Muscle layer of duodenum (tissue), 2 donors: ENCODE measurements around the gene CTNNBL1.
"Not testable (repeated sequence)": the region's sequence is repeated elsewhere in the genome, so short reads cannot be mapped to it uniquely, and the experiment has no call there.

Experiments used
- H3K27ac ChIP-seq: one replicate; pipeline ENCODE4 v1.7.0; 2013; ENCODE audit warnings: mild to moderate bottlenecking, low read length
- H3K27me3 ChIP-seq: one replicate; pipeline ENCODE4 v1.7.0; 2013; ENCODE audit warnings: low read depth, mild to moderate bottlenecking, control low read depth, low read length
- H3K36me3 ChIP-seq, 2 donors: one replicate each; pipeline ENCODE4 v1.7.0; 2013; ENCODE audit warnings: low read length in 2 of 2, control low read depth in 1 of 2, mild to moderate bottlenecking in 1 of 2; ENCODE audit not compliant: insufficient read depth in 2 of 2, control insufficient read depth in 1 of 2
- H3K4me1 ChIP-seq, 2 donors: one replicate each; pipeline ENCODE4 v1.7.0; 2013; ENCODE audit warnings: low read length in 2 of 2, mild to moderate bottlenecking in 2 of 2, control low read depth in 1 of 2, moderate library complexity in 1 of 2; ENCODE audit not compliant: insufficient read depth in 2 of 2, control insufficient read depth in 1 of 2
- H3K4me3 ChIP-seq, 2 donors: one replicate each; pipeline ENCODE4 v1.7.0; 2013; ENCODE audit warnings: low read length in 2 of 2, low read depth in 1 of 2, mild to moderate bottlenecking in 1 of 2
- H3K9me3 ChIP-seq, 2 donors: one replicate each; pipeline ENCODE4 v1.7.0; 2013; ENCODE audit warnings: low read length in 2 of 2, control low read depth in 1 of 2, mild to moderate bottlenecking in 1 of 2; ENCODE audit not compliant: control insufficient read depth in 1 of 2
- donor health status: healthy.

CTNNBL1 gene

DNA sequence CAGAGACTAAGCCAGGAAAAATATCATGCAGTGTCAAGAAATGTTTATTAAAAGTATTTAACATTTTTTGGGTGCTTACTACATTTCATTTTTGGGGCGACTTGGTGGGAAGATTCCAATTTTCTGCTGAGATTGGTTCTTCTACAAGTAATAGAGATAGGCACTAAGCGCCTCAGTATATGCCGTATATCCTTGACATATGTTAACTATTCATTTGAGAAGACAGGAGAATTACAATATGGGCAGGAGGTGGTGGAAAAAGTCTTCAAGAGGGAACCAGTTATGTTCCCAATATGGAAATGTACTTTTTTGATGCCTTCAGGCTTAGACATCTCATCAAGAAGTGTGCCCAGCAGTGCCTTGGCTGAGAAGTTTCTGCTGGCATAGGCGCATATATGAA is 6.5 kb downstream of the CTNNBL1 start:
- Histone ChIP-seq H3K27ac (no peak overlapping the region), H3K4me1 (peaks cover 5 to 16% of the 10 kb centered on the region in 2 donors)

DNA sequence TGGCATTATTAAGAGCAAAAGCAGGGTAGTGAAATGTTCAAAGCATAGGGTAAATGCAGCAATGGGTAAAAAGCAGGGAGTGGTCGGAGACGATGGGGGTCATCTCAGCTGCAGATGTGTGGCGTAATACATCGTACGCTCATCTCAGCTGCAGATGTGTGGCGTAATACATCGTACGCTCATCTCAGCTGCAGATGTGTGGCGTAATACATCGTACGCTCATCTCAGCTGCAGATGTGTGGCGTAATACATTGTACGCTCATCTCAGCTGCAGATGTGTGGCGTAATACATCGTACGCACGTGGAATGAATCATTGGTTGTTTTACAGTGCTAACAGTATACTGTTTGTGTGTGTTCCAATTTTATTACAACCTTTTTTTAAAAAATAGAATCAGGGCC is 7.8 kb downstream of the CTNNBL1 start:
- not testable (repeated sequence) for H3K27me3 ChIP-seq, H3K36me3 ChIP-seq, H3K4me3 ChIP-seq, H3K27ac ChIP-seq, H3K9me3 ChIP-seq
- H3K4me1 ChIP-seq: peaks cover 0 to 11% of the 10 kb centered on the region in 2 donors

More for the DNA sequence above, 6.5 kb downstream of the CTNNBL1 start:
- Histone ChIP-seq H3K4me3 (no peak overlapping the region), H3K36me3 (no peaks in the 10 kb centered on the region), H3K27me3 (no peaks in the 10 kb centered on the region), H3K9me3 (no peaks in the 10 kb centered on the region)

DNA sequence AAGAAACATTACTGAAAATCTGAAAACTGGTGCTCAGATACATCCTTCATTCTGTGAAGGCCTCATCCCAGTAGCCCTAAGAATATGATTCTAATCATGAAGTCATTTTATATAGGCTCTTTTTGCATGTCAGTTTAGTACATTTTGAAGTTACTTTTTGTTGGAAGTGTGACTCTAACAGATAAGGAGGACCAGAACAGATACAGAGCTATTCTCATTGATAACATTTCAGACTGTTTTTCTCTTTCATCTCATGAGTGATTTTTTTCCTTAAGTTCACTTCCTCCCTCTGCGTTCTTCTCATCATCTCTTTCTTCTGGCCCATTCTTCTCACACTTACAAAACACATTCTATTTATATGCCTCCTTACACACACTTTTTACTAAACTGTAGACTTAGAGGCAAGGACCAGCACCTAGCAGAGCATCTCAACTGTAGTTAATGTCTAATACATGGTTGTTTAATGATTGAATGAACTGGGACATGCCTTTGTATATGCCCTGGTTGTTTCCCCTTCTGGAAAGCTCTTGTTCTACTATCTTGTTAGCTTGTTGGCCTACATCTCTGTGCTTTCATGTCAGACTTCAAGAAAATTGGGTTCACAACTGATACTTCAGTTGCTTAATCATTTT is 8.7 kb downstream of the CTNNBL1 start:
- H3K4me3 ChIP-seq: no peak overlapping the region
- H3K9me3 ChIP-seq: peaks cover 0 to 4% of the 10 kb centered on the region in 2 donors
- H3K36me3 ChIP-seq: no peaks in the 10 kb centered on the region
- no peak overlapping the region for H3K27ac ChIP-seq
- peaks cover 0 to 11% of the 10 kb centered on the region in 2 donors for H3K4me1 ChIP-seq
- no peaks in the 10 kb centered on the region for H3K27me3 ChIP-seq

DNA sequence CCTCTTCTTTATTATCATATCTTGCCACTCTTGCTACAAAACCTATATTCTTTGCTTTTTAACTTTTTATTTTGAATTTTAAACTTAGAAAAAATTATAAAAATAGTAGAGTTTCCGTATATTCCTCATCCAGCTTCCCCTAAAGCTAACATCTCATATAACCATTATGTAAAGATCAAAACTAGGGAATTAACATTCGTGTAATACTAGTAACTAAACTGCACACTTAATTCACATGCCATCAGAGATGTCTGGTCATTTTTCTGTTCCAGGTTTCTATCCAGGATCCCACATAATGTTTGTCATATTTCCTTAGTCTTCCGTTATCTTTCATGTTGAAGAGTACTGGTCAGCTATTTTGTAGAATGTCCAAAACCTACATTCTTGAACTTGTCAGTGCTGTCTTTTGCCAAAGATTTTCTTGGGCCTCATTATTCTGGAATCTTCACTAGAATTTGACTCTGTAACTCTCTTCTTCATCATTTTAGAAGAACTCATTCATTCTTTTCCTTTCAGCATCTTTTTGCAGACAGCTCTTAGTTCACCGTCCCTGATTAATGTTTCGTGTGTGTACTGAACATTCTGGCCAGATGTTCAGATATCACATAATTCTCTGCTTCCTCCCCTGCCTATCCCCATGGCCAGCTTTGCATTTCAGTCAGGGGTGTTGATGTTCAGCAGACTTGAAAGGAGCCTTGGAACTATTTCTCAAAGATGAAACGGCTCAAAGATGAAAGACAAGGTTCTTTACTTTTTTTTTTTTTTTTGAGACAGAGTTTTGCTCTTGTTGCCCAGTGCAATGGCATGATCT is 9.4 kb downstream of the CTNNBL1 start:
- Histone ChIP-seq H3K4me1 (peaks cover 0 to 11% of the 10 kb centered on the region in 2 donors), H3K27ac (no peak overlapping the region), H3K4me3 (no peak overlapping the region), H3K36me3 (no peaks in the 10 kb centered on the region), H3K27me3 (no peaks in the 10 kb centered on the region), H3K9me3 (peaks cover 0 to 4% of the 10 kb centered on the region in 2 donors)

DNA sequence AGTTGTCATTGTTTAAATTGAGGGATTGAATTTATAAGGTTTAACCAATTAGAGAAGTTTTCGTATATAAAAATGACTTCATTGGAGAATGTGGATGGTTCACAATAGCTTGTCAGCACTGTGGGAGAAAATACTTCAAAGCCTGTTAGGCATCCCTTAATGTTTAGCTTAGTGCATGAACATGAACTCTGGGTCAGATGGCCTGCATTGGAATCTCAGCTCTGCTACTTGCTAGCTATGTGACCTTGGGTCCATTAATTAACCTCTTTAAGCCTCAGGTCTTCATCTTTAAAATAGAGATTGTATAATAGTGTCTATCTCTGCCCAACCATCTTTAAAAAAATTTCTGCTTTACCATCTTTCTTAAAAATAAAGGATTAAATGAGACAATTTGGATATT is 11.1 kb downstream of the CTNNBL1 start:
- Histone ChIP-seq H3K27me3 (no peaks in the 10 kb centered on the region), H3K4me3 (no peak overlapping the region), H3K36me3 (no peaks in the 10 kb centered on the region), H3K9me3 (peaks cover 0 to 4% of the 10 kb centered on the region in 2 donors), H3K27ac (no peak overlapping the region), H3K4me1 (no peaks in the 10 kb centered on the region)

DNA sequence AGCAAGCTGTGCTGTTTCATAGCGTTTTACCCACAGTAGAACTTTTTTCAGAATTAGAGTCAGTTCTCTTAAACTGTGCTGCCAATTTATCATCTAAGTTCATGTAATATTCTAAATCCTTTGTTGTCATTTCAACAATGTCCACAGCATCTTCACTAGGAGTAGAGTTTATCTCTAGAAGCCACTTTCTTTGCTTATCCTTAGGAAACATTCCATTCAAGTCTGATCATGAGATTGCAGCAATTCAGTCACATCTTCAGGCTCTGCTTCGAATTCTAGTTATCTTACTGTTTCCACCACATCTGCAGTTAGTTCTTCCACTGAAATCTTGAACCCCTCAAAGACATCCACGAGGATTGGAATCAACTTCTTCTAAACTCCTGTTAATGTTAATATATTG is 12.5 kb downstream of the CTNNBL1 start:
- peaks cover 0 to 4% of the 10 kb centered on the region in 2 donors for H3K4me1 ChIP-seq
- no peak overlapping the region for H3K27ac ChIP-seq
- no peaks in the 10 kb centered on the region for H3K36me3 ChIP-seq
- no peak overlapping the region for H3K4me3 ChIP-seq
- peaks cover 0 to 4% of the 10 kb centered on the region in 2 donors for H3K9me3 ChIP-seq
- no peaks in the 10 kb centered on the region for H3K27me3 ChIP-seq

DNA sequence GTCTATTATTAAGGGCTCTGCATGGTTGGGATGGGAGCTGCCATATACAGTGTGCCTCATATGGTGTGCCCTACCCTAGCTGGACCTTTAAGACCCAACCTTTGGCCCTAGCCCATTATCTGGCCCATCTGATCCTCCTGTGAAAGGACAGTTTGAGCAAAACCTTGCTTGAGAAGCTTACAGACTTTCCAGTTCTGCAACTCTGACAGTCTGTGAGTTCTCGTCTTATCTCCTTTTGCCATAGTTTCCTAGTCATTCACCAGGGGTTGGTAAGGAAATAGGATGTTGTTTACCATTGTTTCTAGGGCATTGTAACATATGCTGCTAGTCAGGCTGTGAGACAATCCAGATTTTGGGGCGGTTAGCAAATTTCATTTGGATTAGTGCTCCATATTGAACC is 17.2 kb downstream of the CTNNBL1 start:
- Histone ChIP-seq H3K4me3 (no peak overlapping the region), H3K4me1 (peaks cover 5 to 13% of the 10 kb centered on the region in 2 donors), H3K27me3 (no peaks in the 10 kb centered on the region), H3K27ac (no peak overlapping the region), H3K36me3 (no peaks in the 10 kb centered on the region), H3K9me3 (peaks cover 0 to 4% of the 10 kb centered on the region in 2 donors)

DNA sequence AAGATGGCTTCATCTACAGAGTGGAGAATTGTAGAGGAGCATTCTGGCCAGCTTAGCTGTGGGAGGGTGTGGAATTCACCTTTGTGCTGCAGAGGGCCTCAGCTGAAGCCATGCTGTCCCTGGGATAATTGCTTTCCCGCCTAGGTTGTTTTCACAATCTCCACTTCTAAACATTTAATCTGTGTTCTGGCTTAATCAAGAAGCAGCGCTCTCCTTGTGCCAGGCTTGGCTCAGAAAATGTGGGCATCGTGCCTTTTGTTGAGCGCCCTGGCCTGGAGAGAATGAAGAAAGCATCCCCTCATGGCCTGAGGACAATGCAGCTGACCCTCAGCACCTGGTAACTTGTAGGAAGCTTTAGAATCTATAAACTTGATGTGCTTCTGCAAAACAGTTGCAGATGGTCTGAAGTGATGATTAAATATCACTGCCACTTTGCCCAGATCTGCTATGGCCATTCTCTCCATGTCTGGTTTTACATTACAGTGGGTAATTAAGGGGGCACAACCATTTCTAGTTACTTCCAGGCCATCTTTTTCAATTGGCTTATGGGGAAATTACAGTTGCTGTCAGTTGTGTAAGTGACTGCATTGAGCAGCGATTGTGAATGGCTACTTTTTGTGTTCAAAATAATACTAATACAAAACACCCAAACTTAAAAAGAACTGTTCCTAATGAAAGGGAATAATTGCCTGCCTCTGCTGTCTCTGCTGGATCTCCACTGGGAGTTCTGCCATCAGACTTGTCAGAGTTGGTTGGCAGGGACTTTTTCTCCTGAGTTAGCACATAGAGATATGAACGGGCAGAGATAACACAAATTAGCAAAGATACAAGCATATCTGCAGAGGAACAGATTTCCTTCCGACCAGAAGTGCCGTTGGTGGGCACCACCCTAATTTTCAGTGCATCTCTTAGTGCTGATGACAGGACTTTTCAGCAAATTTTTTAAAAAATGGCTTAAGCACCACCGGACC is 18.4 kb downstream of the CTNNBL1 start:
- no peaks in the 10 kb centered on the region for H3K9me3 ChIP-seq
- no peak overlapping the region for H3K27ac ChIP-seq
- no peaks in the 10 kb centered on the region for H3K27me3 ChIP-seq
- H3K4me1 ChIP-seq: peaks cover 5 to 13% of the 10 kb centered on the region in 2 donors
- no peak overlapping the region for H3K4me3 ChIP-seq
- no peaks in the 10 kb centered on the region for H3K36me3 ChIP-seq

DNA sequence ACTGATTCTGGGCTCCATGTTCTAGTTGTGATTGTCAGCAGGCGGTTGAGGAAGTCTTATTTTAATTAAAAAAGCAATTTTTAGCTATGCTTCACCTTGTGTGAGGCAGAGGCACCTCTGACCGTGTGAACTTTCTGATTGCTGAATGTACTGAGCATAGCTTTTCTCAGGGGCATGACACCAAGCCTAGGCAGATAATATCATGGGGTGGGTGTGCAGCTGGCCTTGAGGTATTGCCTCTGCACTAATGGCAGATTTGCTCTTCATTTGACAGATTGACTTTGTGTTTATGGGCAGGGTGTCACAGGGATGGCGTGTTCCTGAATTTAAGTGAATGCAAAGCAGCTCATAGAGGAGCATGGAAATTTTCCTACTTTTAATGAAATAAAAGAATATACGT is 19.6 kb downstream of the CTNNBL1 start:
- peaks cover 5 to 13% of the 10 kb centered on the region in 2 donors for H3K4me1 ChIP-seq
- no peaks in the 10 kb centered on the region for H3K9me3 ChIP-seq
- H3K27me3 ChIP-seq: no peaks in the 10 kb centered on the region
- H3K4me3 ChIP-seq: no peak overlapping the region
- no peak overlapping the region for H3K27ac ChIP-seq
- no peaks in the 10 kb centered on the region for H3K36me3 ChIP-seq

DNA sequence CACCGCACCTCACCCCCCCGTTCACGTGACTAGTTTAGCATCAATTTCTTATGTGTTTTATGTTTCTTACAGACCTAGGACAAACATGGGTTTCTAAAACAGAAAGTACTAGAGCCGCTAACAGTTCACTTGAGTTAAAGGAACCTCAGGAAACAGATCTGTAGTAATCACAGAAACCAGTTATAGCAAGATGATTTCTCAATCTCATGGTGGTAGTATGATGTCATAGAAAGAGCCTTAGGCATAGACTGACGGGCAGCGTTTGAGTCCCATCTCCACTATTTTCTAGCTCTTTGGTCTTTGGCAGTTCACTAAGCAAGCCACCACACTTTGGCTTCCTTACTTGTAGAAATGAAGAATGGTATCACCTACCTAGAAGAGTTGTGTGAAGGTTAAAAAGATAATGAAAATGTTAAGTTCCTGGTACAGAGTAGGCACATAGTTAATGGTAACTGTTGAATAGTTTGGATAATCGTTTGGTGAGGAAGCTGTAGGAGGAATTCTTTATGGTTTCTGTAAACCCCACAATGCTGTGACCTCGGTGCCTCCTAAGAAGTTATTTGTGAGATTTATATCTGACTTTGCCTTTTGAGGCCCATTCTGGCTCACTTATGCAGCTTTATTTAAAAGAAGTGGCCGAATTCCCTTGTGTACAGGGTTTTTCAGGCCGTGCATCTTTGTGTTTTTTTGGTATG is 21.3 kb downstream of the CTNNBL1 start:
- Histone ChIP-seq H3K9me3 (no peaks in the 10 kb centered on the region), H3K36me3 (no peaks in the 10 kb centered on the region), H3K4me1 (peaks cover 5 to 13% of the 10 kb centered on the region in 2 donors), H3K27me3 (no peaks in the 10 kb centered on the region), H3K4me3 (no peak overlapping the region), H3K27ac (no peak overlapping the region)
